Measurements from ENCODE around the gene IFT172. TPM values are rescaled to one million over a fixed set of nuclear protein-coding genes. Genes with fewer than 3 reads are reported as not detected.

IFT172 gene
- total RNA-seq, 6 experiments from 2014 or later, result 4.4 to 11.5 (median 6.2) TPM

- peak in 3 of 4 donors; percentile 48 to 56 (median 52) for ATAC-seq
- TF ChIP-seq POLR2A (IDR thresholded peaks at IDR 0.05) (no peak), CTCF (IDR thresholded peaks at IDR 0.05) (no peak)
- Histone ChIP-seq H3K27ac (no peak overlapping the region), H3K27me3 (no peaks in the 10 kb centered on the region), H3K4me3 (no peak overlapping the region), H3K4me1 (peaks cover 0 to 10% (median 2%) of the 10 kb centered on the region in 4 donors), H3K36me3 (no peaks in the 10 kb centered on the region), H3K9me3 (no peaks in the 10 kb centered on the region)
- no peak for DNase-seq
- WGBS (ENCODE audit: insufficient coverage, low coverage, low lambda C conversion rate, missing lambda C conversion rate), result 43% methylated on average over 4 of the region's 4 CpGs
- intact Hi-C loops (cut with DNase I), result no loop called here
Measured at GRCh38 chr2:27421660-27422250, 67.8 kb downstream of the IFT172 start.

- Histone ChIP-seq H3K27ac (no peak overlapping the region), H3K9me3 (no peaks in the 10 kb centered on the region), H3K4me3 (no peak overlapping the region), H3K27me3 (no peaks in the 10 kb centered on the region), H3K36me3 (no peaks in the 10 kb centered on the region), H3K4me1 (peaks cover 0 to 10% (median 2%) of the 10 kb centered on the region in 4 donors)
- no peak for TF ChIP-seq POLR2A (IDR thresholded peaks at IDR 0.05)
- TF ChIP-seq CTCF (IDR thresholded peaks at IDR 0.05), result no peak
- DNase-seq (no peak), ATAC-seq (no peak)
- intact Hi-C loops (cut with DNase I), result no loop called here
Measured at GRCh38 chr2:27420996-27421395, 68.5 kb downstream of the IFT172 start.

GRCh38 chr2:27416151-27416550 is 73.4 kb downstream of the IFT172 start:
- H3K4me1 ChIP-seq, result no peaks in the 10 kb centered on the region
- no peak for TF ChIP-seq CTCF (IDR thresholded peaks at IDR 0.05)
- no peak for ATAC-seq

GRCh38 chr2:27412419-27413152 is 77.0 kb downstream of the IFT172 start:
- no peak for TF ChIP-seq CTCF (IDR thresholded peaks at IDR 0.05)
- no peak for TF ChIP-seq POLR2A (IDR thresholded peaks at IDR 0.05)
- intact Hi-C loops (cut with DNase I), result no loop called here
- H3K27ac ChIP-seq, result no peak overlapping the region
- no peak for ATAC-seq
- no peaks in the 10 kb centered on the region for H3K27me3 ChIP-seq
- H3K36me3 ChIP-seq, result no peaks in the 10 kb centered on the region
- 81% methylated on average over 9 of the region's 9 CpGs for WGBS (ENCODE audit: insufficient coverage, low coverage, low lambda C conversion rate, missing lambda C conversion rate)
- H3K4me3 ChIP-seq, result no peak overlapping the region
- peaks cover 0 to 16% (median 2%) of the 10 kb centered on the region in 4 donors for H3K4me1 ChIP-seq
- no peaks in the 10 kb centered on the region for H3K9me3 ChIP-seq
- no peak for DNase-seq

More at GRCh38 chr2:27416151-27416550, 73.4 kb downstream of the IFT172 start:
- Histone ChIP-seq H3K4me3 (no peak overlapping the region), H3K9me3 (no peaks in the 10 kb centered on the region), H3K27ac (no peak overlapping the region), H3K36me3 (no peaks in the 10 kb centered on the region), H3K27me3 (no peaks in the 10 kb centered on the region)
- intact Hi-C loops (cut with DNase I), result no loop called here
- 95% methylated on average over 4 of the region's 6 CpGs for WGBS (ENCODE audit: insufficient coverage, low coverage, low lambda C conversion rate, missing lambda C conversion rate)
- no peak for DNase-seq
